Lung (tissue), 12 donors: ENCODE results near the gene TSPEAR. TPM values are rescaled to one million over a fixed set of nuclear protein-coding genes. Genes with fewer than 3 reads are reported as not detected.

ENCODE experiments used
- ATAC-seq: fragments of 200-7000 bp; cut with Tn5 transposase; one replicate; pipeline ENCODE4 v1.9.1; 2020; ENCODE audit warnings: moderate number of reproducible peaks; ENCODE audit not compliant: insufficient read depth, low FRiP score
- DNase-seq, 3 donors: peaks; one replicate each; pipeline ENCODE4 v3.0.0-alpha.2; 2013 to 2017
- H3K27ac ChIP-seq, 2 donors: one replicate each; pipeline ENCODE4 v1.5.1; 2013; ENCODE audit warnings: mild to moderate bottlenecking in 2 of 2, moderate library complexity in 2 of 2, control low read depth in 1 of 2, inconsistent platforms in 1 of 2, low read depth in 1 of 2, low read length in 1 of 2
- H3K27me3 ChIP-seq, 3 donors: one replicate each; pipeline ENCODE4 v1.5.1; 2013; ENCODE audit warnings: low read length in 2 of 3; ENCODE audit not compliant: control insufficient read depth in 3 of 3, insufficient read depth in 3 of 3
- H3K36me3 ChIP-seq, 4 donors: one replicate each; pipeline ENCODE4 v1.5.1; 2013; ENCODE audit warnings: low read length in 4 of 4, mild to moderate bottlenecking in 1 of 4, moderate library complexity in 1 of 4; ENCODE audit not compliant: control insufficient read depth in 4 of 4, insufficient read depth in 4 of 4
- H3K4me1 ChIP-seq, 5 donors: one replicate each; pipeline ENCODE4 v1.5.1; 2013; ENCODE audit warnings: low read length in 5 of 5, mild to moderate bottlenecking in 2 of 5, moderate library complexity in 1 of 5; ENCODE audit not compliant: control insufficient read depth in 5 of 5, insufficient read depth in 5 of 5
- H3K4me3 ChIP-seq: one replicate; pipeline ENCODE4 v1.5.1; 2013; ENCODE audit warnings: mild to moderate bottlenecking, control low read depth, moderate library complexity
- H3K9ac ChIP-seq, 2 donors: one replicate each; pipeline ENCODE4 v1.5.1; 2013; ENCODE audit warnings: low read length in 2 of 2, control low read depth in 1 of 2; ENCODE audit not compliant: insufficient read depth in 1 of 2
- H3K9me3 ChIP-seq, 4 donors: one replicate each; pipeline ENCODE4 v1.5.1; 2013; ENCODE audit warnings: low read length in 3 of 4, mild to moderate bottlenecking in 1 of 4, moderate library complexity in 1 of 4; ENCODE audit not compliant: control insufficient read depth in 4 of 4, insufficient read depth in 3 of 4
- CTCF ChIP-seq: IDR thresholded peaks from 2 replicates; pipeline ENCODE4 v1.5.1; 2012; ENCODE audit warnings: mild to moderate bottlenecking; ENCODE audit errors: control extremely low read depth, extremely low read depth
- WGBS, 2 donors: extraction: QIAGEN DNeasy Blood & Tissue Kit; methylation state at CpG; one replicate each; pipeline ENCODE4 v1.1.7; 2013; 5-methylcytosine and 5-hydroxymethylcytosine counted together
- polyA plus RNA-seq, 2 donors: library from polyadenylated mRNA; stranded (reverse); fragments of 200-250 nt; gene quantifications; one replicate each; pipeline ENCODE4 v1.2.1, GENCODE V29; 2013
- total RNA-seq, 2 donors: library from RNA; depleted of rRNA in 1 of 2; stranded (reverse); fragments of >200 nt in 1 of 2; gene quantifications; one replicate each; pipeline ENCODE4 v1.2.1, GENCODE V29; 2014 to 2021
- donor health status: control.
- donor health status: control.
- donor health status: Bipolar disorder and iron deficiency.
- donor health status: healthy.
- donor health status: DM: yes; HTN: yes; CAD: no.

The TSPEAR gene
- total and polyA plus RNA-seq, 4 donors: 0.02 to 2.1 (median 0.27) TPM

GRCh38 chr21:44460441-44460755, 251.0 kb downstream of the TSPEAR start:
- peaks cover 0 to 11% (median under 1%) of the 10 kb centered on the region in 4 donors for H3K36me3 ChIP-seq
- DNase-seq: no peak
- WGBS, 2 donors: 88 to 93% methylated on average over 8 of the region's 8 CpGs
- H3K9ac ChIP-seq: no peak overlapping the region
- H3K27me3 ChIP-seq: no peaks in the 10 kb centered on the region
- no peak for ATAC-seq
- peaks cover 0 to 3% (median 0%) of the 10 kb centered on the region in 4 donors for H3K9me3 ChIP-seq
- no peak for TF ChIP-seq CTCF
- H3K4me1 ChIP-seq: peaks cover 0 to 15% (median 9%) of the 10 kb centered on the region in 5 donors
- H3K27ac ChIP-seq: no peak overlapping the region
- H3K4me3 ChIP-seq: no peak overlapping the region

GRCh38 chr21:44459712-44460440, 251.5 kb downstream of the TSPEAR start:
- 69 to 76% methylated on average over 14 of the region's 14 CpGs for WGBS, 2 donors
- TF ChIP-seq CTCF: no peak
- DNase-seq: no peak
- Histone ChIP-seq H3K9me3 (peaks cover 0 to 3% (median 0%) of the 10 kb centered on the region in 4 donors), H3K27me3 (no peaks in the 10 kb centered on the region), H3K27ac (no peak overlapping the region), H3K4me3 (no peak overlapping the region), H3K9ac (no peak overlapping the region), H3K36me3 (peaks cover 0 to 11% (median under 1%) of the 10 kb centered on the region in 4 donors), H3K4me1 (peaks cover 0 to 15% (median 9%) of the 10 kb centered on the region in 5 donors)
- no peak for ATAC-seq

GRCh38 chr21:44458971-44459711, 252.2 kb downstream of the TSPEAR start:
- Histone ChIP-seq H3K27ac (no peak overlapping the region), H3K27me3 (no peaks in the 10 kb centered on the region), H3K9ac (no peak overlapping the region), H3K36me3 (peaks cover 0 to 11% (median under 1%) of the 10 kb centered on the region in 4 donors), H3K4me1 (peaks cover 0 to 15% (median 9%) of the 10 kb centered on the region in 5 donors), H3K4me3 (no peak overlapping the region), H3K9me3 (peaks cover 0 to 5% (median under 1%) of the 10 kb centered on the region in 4 donors)
- ATAC-seq (no peak), DNase-seq (no peak)
- TF ChIP-seq CTCF: no peak
- WGBS, 2 donors: 83 to 88% methylated on average over 18 to 19 of the region's 19 CpGs
